Endothelial cell of umbilical vein (primary cell): Measurements from ENCODE around the gene KRTAP17-1. TPM values are rescaled to one million over a fixed set of nuclear protein-coding genes. Genes with fewer than 3 reads are reported as not detected.

Experiments
- BruUV-seq: library from RNA; stranded (reverse); fragments of 400-500 nt; replicated peaks from 2 replicates; lab custom pipeline; 2021; lab: Mats Ljungman, UMichigan
- CTCF ChIA-PET: fragments of 300-600, 350-600 bp; sonication (Branson Sonifier 250); formaldehyde crosslinking; loops from one replicate; lab custom pipeline; 2021; ENCODE audit warnings: antibody characterized with exemption, inconsistent platforms; lab: Charles Lee
- POLR2A ChIA-PET: fragments of 300-600, 350-600 bp; sonication (Branson Sonifier 250); formaldehyde crosslinking; loops from one replicate; lab custom pipeline; 2021; ENCODE audit warnings: antibody characterized with exemption, inconsistent platforms; lab: Charles Lee
- DNase-seq: peaks from one replicate; pipeline ENCODE4 v3.0.0-alpha.2; 2011; ENCODE audit warnings: low read depth, low spot score
- FAIRE-seq: peaks from 2 replicates; lab custom pipeline; 2011; peaks lifted over from hg19 to GRCh38; lab: Jason Lieb, UNC
- H2AFZ ChIP-seq: 2 replicates; pipeline ENCODE4 v1.6.0; 2012; ENCODE audit warnings: low read depth, low read length, control low read depth, inconsistent platforms
- H3K27ac ChIP-seq: 2 replicates; pipeline ENCODE4 v1.5.1; 2011; ENCODE audit warnings: low read depth, mild to moderate bottlenecking, control low read depth, low read length, moderate library complexity; ENCODE audit not compliant: insufficient read depth
- H3K27me3 ChIP-seq, 2 experiments: 2 replicates each; pipeline versions ENCODE4 v1.6.0 to v1.6.1; 2011; ENCODE audit warnings: low read length in 2 of 2, mixed read lengths in 1 of 2; ENCODE audit not compliant: control insufficient read depth in 2 of 2, insufficient read depth in 2 of 2
- H3K36me3 ChIP-seq, 2 experiments: 2 replicates in 1 of 2; 3 replicates in 1 of 2; pipeline ENCODE4 v1.5.1; 2011; ENCODE audit warnings: low read length in 2 of 2, mild to moderate bottlenecking in 1 of 2, moderate library complexity in 1 of 2; ENCODE audit not compliant: control insufficient read depth in 2 of 2, insufficient read depth in 2 of 2; ENCODE audit errors: extremely low read depth in 1 of 2
- H3K4me1 ChIP-seq: 3 replicates; pipeline ENCODE4 v1.5.1; 2011; ENCODE audit warnings: mild to moderate bottlenecking, low read length; ENCODE audit not compliant: control insufficient read depth, insufficient read depth; ENCODE audit errors: extremely low read depth
- H3K4me2 ChIP-seq: 2 replicates; pipeline ENCODE4 v1.6.1; 2011; ENCODE audit warnings: low read length, control low read depth, mixed read lengths; ENCODE audit not compliant: insufficient read depth
- H3K4me3 ChIP-seq, 3 experiments: fragments of 200-600 bp in 1 of 3; sonication (generic), shearing (Covaris generic) in 1 of 3; replicated peaks in 1 of 3; 2 replicates each; pipeline ENCODE4 v1.5.1; 2011 to 2016; ENCODE audit warnings: control low read depth in 3 of 3, low read length in 3 of 3, mild to moderate bottlenecking in 2 of 3, inconsistent platforms in 1 of 3, low read depth in 1 of 3, moderate library complexity in 1 of 3; ENCODE audit not compliant: insufficient read depth in 1 of 3
- H3K79me2 ChIP-seq: 2 replicates; pipeline ENCODE4 v1.6.0; 2012; ENCODE audit warnings: low read length, inconsistent platforms; ENCODE audit not compliant: control insufficient read depth, insufficient read depth
- H3K9ac ChIP-seq: replicated peaks from 2 replicates; pipeline ENCODE3; 2011; ENCODE audit warnings: low read length, control low read depth; ENCODE audit not compliant: insufficient read depth; ENCODE audit errors: extremely low read depth
- H3K9me1 ChIP-seq: replicated peaks from 3 replicates; pipeline ENCODE4 v1.6.0; 2011; ENCODE audit warnings: mild to moderate bottlenecking, low read length; ENCODE audit not compliant: control insufficient read depth, insufficient read depth; ENCODE audit errors: extremely low read depth
- H3K9me3 ChIP-seq: replicated peaks from 2 replicates; pipeline ENCODE4 v1.5.1; 2012; ENCODE audit warnings: low read length, inconsistent platforms; ENCODE audit not compliant: control insufficient read depth, insufficient read depth
- H4K20me1 ChIP-seq: replicated peaks from 2 replicates; pipeline ENCODE3; 2011; ENCODE audit warnings: mild to moderate bottlenecking, low read length; ENCODE audit not compliant: control insufficient read depth, insufficient read depth; ENCODE audit errors: extremely low read depth
- CTCF ChIP-seq, 2 donors: IDR thresholded peaks; 1 replicate in 1 of 2; 2 replicates in 1 of 2; pipeline ENCODE4 v1.5.1; 2011; ENCODE audit warnings: low read length in 2 of 2, mild to moderate bottlenecking in 2 of 2, moderate library complexity in 2 of 2, control low read depth in 1 of 2, inconsistent platforms in 1 of 2, low read depth in 1 of 2; ENCODE audit not compliant: insufficient read depth in 1 of 2; ENCODE audit errors: extremely low read depth in 1 of 2
- EZH2 ChIP-seq: IDR thresholded peaks from 2 replicates; pipeline ENCODE4 v1.6.1; 2012; ENCODE audit warnings: borderline replicate concordance, low read depth, mild to moderate bottlenecking, moderate library complexity, low read length, inconsistent platforms; ENCODE audit not compliant: severe bottlenecking
- FOS ChIP-seq: IDR thresholded peaks from 2 replicates; pipeline ENCODE4 v1.6.1; 2011; ENCODE audit warnings: mild to moderate bottlenecking, low read length, moderate library complexity, borderline replicate concordance; ENCODE audit not compliant: insufficient read depth
- GATA2 ChIP-seq: IDR thresholded peaks from 2 replicates; pipeline ENCODE4 v1.7.0; 2011; ENCODE audit warnings: low read depth, mild to moderate bottlenecking, moderate library complexity, mixed read lengths, low read length; ENCODE audit not compliant: insufficient read length, insufficient read depth
- JUN ChIP-seq: IDR thresholded peaks from 2 replicates; pipeline ENCODE4 v1.6.1; 2011; ENCODE audit warnings: borderline replicate concordance, low read depth; ENCODE audit not compliant: insufficient read length, insufficient read depth
- MAX ChIP-seq: IDR thresholded peaks from 2 replicates; pipeline ENCODE4 v1.6.1; 2011; ENCODE audit not compliant: insufficient read depth, insufficient read length
- MYC ChIP-seq: IDR thresholded peaks from one replicate; pipeline ENCODE4 v1.6.1; 2011; ENCODE audit warnings: mild to moderate bottlenecking, low read depth, low read length
- POLR2A ChIP-seq: IDR thresholded peaks from 2 replicates; pipeline ENCODE4 v1.6.1; 2012; ENCODE audit warnings: low read depth, mild to moderate bottlenecking, control low read depth, low read length
- POLR2AphosphoS5 ChIP-seq: IDR thresholded peaks from 2 replicates; pipeline ENCODE4 v1.6.1; 2012; ENCODE audit warnings: low read depth, mild to moderate bottlenecking, control low read depth, low read length, moderate library complexity; ENCODE audit not compliant: insufficient read depth
- dilution Hi-C: fragments of 300-500 bp; cut with MboI; formaldehyde crosslinking; loops from one replicate; pipeline ENCODE4 v1.15.0; 2019; ENCODE audit warnings: low sequenced_read_pairs; ENCODE audit not compliant: extremely low pct_ligation_motif_present
- intact Hi-C: fragments of 100-400 bp; cut with micrococcal nuclease; formaldehyde crosslinking; loops from one replicate; pipeline ENCODE4 v1.10.0; 2022
- polyA plus RNA-seq, 4 experiments: library from polyadenylated mRNA; depleted of rRNA in 3 of 4; stranded (reverse) in 3 of 4; unstranded in 1 of 4; fragments of >200 nt; gene quantifications; 2 replicates each; pipeline versions ENCODE4 v1.2.1 to v1.2.3, GENCODE V29; 2011 to 2012; ENCODE audit warnings: missing spikeins in 1 of 4
- total RNA-seq: library from RNA; stranded (reverse); gene quantifications from 2 replicates; pipeline ENCODE4 v1.2.3, GENCODE V29; 2021

The KRTAP17-1 gene
- total and polyA plus RNA-seq, 2 donors (not counting 3 experiments of a cell fraction or from before 2014, with no cell fraction given): not detected

DNA sequence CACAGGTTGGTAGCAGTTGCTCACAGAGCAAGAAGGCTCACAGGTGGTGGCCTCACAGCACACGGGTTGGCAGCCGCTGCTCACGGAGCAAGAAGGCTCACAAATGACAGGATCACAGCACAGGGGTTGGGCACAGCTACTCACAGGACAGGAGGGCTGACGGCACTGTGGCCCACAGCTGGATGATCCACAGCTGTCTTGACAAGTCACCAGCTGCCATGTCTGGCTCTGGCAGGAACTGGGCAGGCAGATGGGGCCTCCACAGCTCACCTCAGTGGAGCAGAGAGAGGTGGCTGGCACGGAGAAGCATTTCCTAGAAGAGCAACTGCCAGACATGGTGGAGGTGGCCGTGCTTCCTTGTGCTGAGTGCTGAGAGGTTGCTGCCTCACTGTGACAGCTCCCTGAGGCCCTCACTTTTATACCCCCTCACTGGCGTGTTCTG is 6.6 kb downstream of the KRTAP17-1 start, which contains the start of gene KRTAP16-1:
Gene KRTAP16-1 (minus strand): TSS at position 392 of the 442 bp plus-strand sequence. CDS start 56 bp downstream, at position 336.
- H2AFZ ChIP-seq: no peak within 1 kb of the TSS
- no peaks in the 10 kb centered on the region for H3K27me3 ChIP-seq
- no peaks in the 10 kb centered on the region for H3K36me3 ChIP-seq
- ChIA-PET CTCF (no interaction called here), POLR2A (no interaction called here)
- intact Hi-C loops (no loop called here), dilution Hi-C loops (no loop called here)
- H3K4me1 ChIP-seq: no peaks in the 10 kb centered on the region
- H3K9me1 ChIP-seq: no peaks in the 10 kb centered on the region
- DNase-seq: no peak
- no peak within 1 kb of the TSS for H3K27ac ChIP-seq
- FAIRE-seq: no peak
- TF ChIP-seq JUN (no peak), GATA2 (no peak), EZH2 (no peak), MAX (no peak), CTCF (IDR thresholded peaks at IDR 0.05; ENCODE audit: extremely low read depth in 1 of 2, insufficient read depth in 1 of 2, low read depth in 1 of 2, low read length in 2 of 2) (no peak), POLR2AphosphoS5 (no peak), POLR2A (no peak), FOS (no peak), MYC (no peak)
- no peaks in the 10 kb centered on the region for H4K20me1 ChIP-seq
- no TSS peak for BruUV-seq
- no peaks in the 10 kb centered on the region for H3K9me3 ChIP-seq
- no peaks in the 10 kb centered on the region for H3K79me2 ChIP-seq
- H3K4me3 ChIP-seq: no peak within 1 kb of the TSS
- H3K4me2 ChIP-seq: no peak within 1 kb of the TSS
- H3K9ac ChIP-seq: no peak within 1 kb of the TSS
